Measurements from ENCODE around the gene SPTLC1. TPM values are rescaled to one million over a fixed set of nuclear protein-coding genes. Genes with fewer than 3 reads are reported as not detected.
"Not testable (repeated sequence)": the region's sequence is repeated elsewhere in the genome, so short reads cannot be mapped to it uniquely, and the experiment has no call there.

SPTLC1 gene
- total and polyA plus RNA-seq, 2 donors, result 44.3 to 49.4 TPM

DNA sequence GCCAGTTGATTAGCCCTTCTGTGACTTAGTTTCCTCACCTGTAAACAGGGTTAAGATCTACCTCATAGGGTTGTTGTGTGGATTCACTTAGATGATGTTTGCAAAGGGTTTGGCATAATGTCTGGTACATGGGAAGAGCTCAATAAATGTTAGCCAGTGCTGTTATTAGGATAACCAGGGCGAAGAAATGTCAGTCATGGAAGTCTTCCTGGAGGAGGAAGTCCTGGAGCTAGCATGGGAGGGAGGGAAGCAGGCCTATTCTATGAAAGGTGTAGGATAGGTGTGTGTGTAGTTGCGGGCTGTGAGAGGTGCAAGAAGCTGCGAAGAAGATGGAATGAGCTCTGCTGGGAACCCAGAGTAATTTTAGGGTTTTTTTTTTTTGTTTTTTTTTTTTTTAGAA lies 30.6 kb upstream of the SPTLC1 start:
- 96% methylated on average over 3 of the region's 3 CpGs for WGBS
- H3K27me3 ChIP-seq (ENCODE audit: control insufficient read depth in 2 of 2, insufficient read depth in 1 of 2, low read length in 1 of 2), result peaks cover 18 to 48% of the 10 kb centered on the region in 2 donors
- not testable (repeated sequence) for H3K4me1 ChIP-seq (ENCODE audit: control insufficient read depth in 2 of 2, insufficient read depth in 2 of 2, low read length in 2 of 2); H3K27ac ChIP-seq (ENCODE audit: low read depth in 1 of 2, low read length in 1 of 2); H3K4me3 ChIP-seq (ENCODE audit: low read length in 2 of 2); H3K9me3 ChIP-seq (ENCODE audit: control insufficient read depth in 2 of 2, insufficient read depth in 1 of 2, low read length in 1 of 2); DNase-seq (ENCODE audit: low read depth in 6 of 9, low spot score in 9 of 9); H3K36me3 ChIP-seq (ENCODE audit: control insufficient read depth in 2 of 2, insufficient read depth in 2 of 2, low read length in 1 of 2)

DNA sequence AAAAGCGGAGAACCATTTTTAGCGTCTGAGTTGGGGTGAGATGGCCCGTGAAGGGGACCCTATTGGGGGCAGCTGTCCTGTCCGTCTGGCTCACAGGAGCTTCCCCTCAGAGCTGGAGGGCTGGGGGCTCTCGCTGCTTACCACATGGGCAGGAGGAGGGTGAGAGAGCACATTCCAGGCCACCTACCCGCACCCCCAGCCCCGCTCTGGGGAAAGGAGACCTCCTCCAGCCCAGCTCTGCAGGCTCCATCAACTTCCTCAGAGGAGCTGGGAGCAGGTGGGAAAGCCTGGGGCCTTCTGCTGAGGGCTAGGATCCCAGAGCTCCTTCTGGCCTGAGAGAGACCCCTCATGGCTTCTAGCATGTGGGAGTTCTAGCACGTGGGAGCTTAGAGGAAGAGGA lies 27.1 kb upstream of the SPTLC1 start:
- H3K27me3 ChIP-seq (ENCODE audit: control insufficient read depth in 2 of 2, insufficient read depth in 1 of 2, low read length in 1 of 2), result peaks cover 22 to 54% of the 10 kb centered on the region in 2 donors
- no peaks in the 10 kb centered on the region for H3K36me3 ChIP-seq (ENCODE audit: control insufficient read depth in 2 of 2, insufficient read depth in 2 of 2, low read length in 1 of 2)
- H3K4me3 ChIP-seq (ENCODE audit: low read length in 2 of 2), result no peak overlapping the region
- H3K27ac ChIP-seq (ENCODE audit: low read depth in 1 of 2, low read length in 1 of 2), result no peak overlapping the region
- no peak for DNase-seq (ENCODE audit: low read depth in 6 of 9, low spot score in 9 of 9)
- no peaks in the 10 kb centered on the region for H3K9me3 ChIP-seq (ENCODE audit: control insufficient read depth in 2 of 2, insufficient read depth in 1 of 2, low read length in 1 of 2)
- WGBS, result 87% methylated on average over 8 of the region's 8 CpGs
- peaks cover 0 to 7% of the 10 kb centered on the region in 2 donors for H3K4me1 ChIP-seq (ENCODE audit: control insufficient read depth in 2 of 2, insufficient read depth in 2 of 2, low read length in 2 of 2)

- 19% methylated on average over 62 of the region's 62 CpGs for WGBS
- no peak overlapping the region for H3K27ac ChIP-seq (ENCODE audit: low read depth in 1 of 2, low read length in 1 of 2)
- DNase-seq (ENCODE audit: low read depth in 6 of 9, low spot score in 9 of 9), result no peak
Measured at GRCh38 chr9:92141144-92142129, 26.2 kb upstream of the SPTLC1 start.

DNA sequence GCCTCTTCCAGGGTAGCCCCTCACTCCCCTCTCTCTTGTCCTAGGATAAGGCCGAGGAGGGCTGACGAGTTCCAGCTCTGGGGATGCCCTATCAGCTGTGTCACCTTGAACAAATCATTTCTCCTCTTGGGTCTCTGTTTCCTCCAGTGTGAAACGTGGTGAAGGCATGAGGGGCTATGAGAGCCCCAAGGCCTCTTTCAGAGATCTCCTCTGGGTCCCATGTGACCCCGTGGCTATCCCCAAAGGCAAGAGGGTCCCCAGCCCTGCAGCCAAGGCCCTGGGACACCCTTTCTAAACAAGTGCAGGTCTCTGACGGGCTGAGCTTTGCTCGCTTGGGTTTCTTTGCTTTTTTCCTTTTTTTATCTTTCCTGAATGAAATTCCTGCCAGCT lies 25.5 kb upstream of the SPTLC1 start:
- H3K4me1 ChIP-seq (ENCODE audit: control insufficient read depth in 2 of 2, insufficient read depth in 2 of 2, low read length in 2 of 2), result peaks cover 0 to 7% of the 10 kb centered on the region in 2 donors
- DNase-seq (ENCODE audit: low read depth in 6 of 9, low spot score in 9 of 9), result no peak
- H3K36me3 ChIP-seq (ENCODE audit: control insufficient read depth in 2 of 2, insufficient read depth in 2 of 2, low read length in 1 of 2), result no peaks in the 10 kb centered on the region
- peaks cover 22 to 43% of the 10 kb centered on the region in 2 donors for H3K27me3 ChIP-seq (ENCODE audit: control insufficient read depth in 2 of 2, insufficient read depth in 1 of 2, low read length in 1 of 2)
- H3K4me3 ChIP-seq (ENCODE audit: low read length in 2 of 2), result no peak overlapping the region
- no peaks in the 10 kb centered on the region for H3K9me3 ChIP-seq (ENCODE audit: control insufficient read depth in 2 of 2, insufficient read depth in 1 of 2, low read length in 1 of 2)
- no peak overlapping the region for H3K27ac ChIP-seq (ENCODE audit: low read depth in 1 of 2, low read length in 1 of 2)
- WGBS, result 6% methylated on average over 6 of the region's 6 CpGs

More at GRCh38 chr9:92141144-92142129, 26.2 kb upstream of the SPTLC1 start:
- Histone ChIP-seq H3K9me3 (ENCODE audit: control insufficient read depth in 2 of 2, insufficient read depth in 1 of 2, low read length in 1 of 2) (no peaks in the 10 kb centered on the region), H3K36me3 (ENCODE audit: control insufficient read depth in 2 of 2, insufficient read depth in 2 of 2, low read length in 1 of 2) (no peaks in the 10 kb centered on the region), H3K4me1 (ENCODE audit: control insufficient read depth in 2 of 2, insufficient read depth in 2 of 2, low read length in 2 of 2) (peaks cover 0 to 7% of the 10 kb centered on the region in 2 donors), H3K4me3 (ENCODE audit: low read length in 2 of 2) (peak overlapping the region in 1 of 2 donors; percentile 20), H3K27me3 (ENCODE audit: control insufficient read depth in 2 of 2, insufficient read depth in 1 of 2, low read length in 1 of 2) (peaks cover 22 to 47% of the 10 kb centered on the region in 2 donors)

GRCh38 chr9:92140074-92140753 lies 25.0 kb upstream of the SPTLC1 start:
- H3K27ac ChIP-seq (ENCODE audit: low read depth in 1 of 2, low read length in 1 of 2), result no peak overlapping the region
- no peaks in the 10 kb centered on the region for H3K9me3 ChIP-seq (ENCODE audit: control insufficient read depth in 2 of 2, insufficient read depth in 1 of 2, low read length in 1 of 2)
- H3K4me3 ChIP-seq (ENCODE audit: low read length in 2 of 2), result no peak overlapping the region
- peaks cover 22 to 43% of the 10 kb centered on the region in 2 donors for H3K27me3 ChIP-seq (ENCODE audit: control insufficient read depth in 2 of 2, insufficient read depth in 1 of 2, low read length in 1 of 2)
- WGBS, result 22% methylated on average over 16 of the region's 16 CpGs
- no peaks in the 10 kb centered on the region for H3K36me3 ChIP-seq (ENCODE audit: control insufficient read depth in 2 of 2, insufficient read depth in 2 of 2, low read length in 1 of 2)
- peak; percentile 10 to 65 (median 37) for DNase-seq (ENCODE audit: low read depth in 6 of 9, low spot score in 9 of 9)
- peaks cover 0 to 7% of the 10 kb centered on the region in 2 donors for H3K4me1 ChIP-seq (ENCODE audit: control insufficient read depth in 2 of 2, insufficient read depth in 2 of 2, low read length in 2 of 2)

DNA sequence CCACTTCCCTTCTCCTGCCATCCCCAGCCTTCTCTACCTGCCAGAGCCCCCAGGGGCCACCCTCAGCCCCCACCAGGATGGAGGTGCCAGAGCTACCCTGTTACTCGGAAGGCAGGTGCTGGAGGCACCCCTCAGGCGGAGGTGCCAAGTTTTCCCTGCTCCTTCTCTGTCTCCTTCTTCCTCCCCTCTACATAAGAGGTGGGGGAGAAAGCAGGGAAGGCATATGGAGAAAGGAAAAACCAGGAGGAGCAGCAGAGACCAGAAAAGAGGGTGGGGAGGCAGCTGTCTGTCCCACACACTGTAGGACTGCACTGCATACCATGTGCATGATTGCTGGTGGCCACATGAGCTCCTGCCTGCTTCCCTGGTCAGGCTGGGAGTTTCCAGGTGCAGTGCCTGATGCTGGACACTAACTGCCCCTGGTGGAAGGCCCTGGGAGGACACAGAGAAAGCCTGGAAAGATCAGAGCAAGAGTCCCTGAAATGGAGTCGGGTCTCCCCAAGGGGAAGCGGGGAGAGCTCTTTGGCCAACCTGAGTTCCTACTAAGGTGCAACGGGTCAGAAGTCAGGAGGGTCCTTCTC lies 23.8 kb upstream of the SPTLC1 start:
- not testable (repeated sequence) for H3K4me1 ChIP-seq (ENCODE audit: control insufficient read depth in 2 of 2, insufficient read depth in 2 of 2, low read length in 2 of 2); H3K27ac ChIP-seq (ENCODE audit: low read depth in 1 of 2, low read length in 1 of 2); H3K36me3 ChIP-seq (ENCODE audit: control insufficient read depth in 2 of 2, insufficient read depth in 2 of 2, low read length in 1 of 2); DNase-seq (ENCODE audit: low read depth in 6 of 9, low spot score in 9 of 9); H3K9me3 ChIP-seq (ENCODE audit: control insufficient read depth in 2 of 2, insufficient read depth in 1 of 2, low read length in 1 of 2); H3K4me3 ChIP-seq (ENCODE audit: low read length in 2 of 2)
- 97% methylated on average over 5 of the region's 5 CpGs for WGBS
- peaks cover 22 to 43% of the 10 kb centered on the region in 2 donors for H3K27me3 ChIP-seq (ENCODE audit: control insufficient read depth in 2 of 2, insufficient read depth in 1 of 2, low read length in 1 of 2)

DNA sequence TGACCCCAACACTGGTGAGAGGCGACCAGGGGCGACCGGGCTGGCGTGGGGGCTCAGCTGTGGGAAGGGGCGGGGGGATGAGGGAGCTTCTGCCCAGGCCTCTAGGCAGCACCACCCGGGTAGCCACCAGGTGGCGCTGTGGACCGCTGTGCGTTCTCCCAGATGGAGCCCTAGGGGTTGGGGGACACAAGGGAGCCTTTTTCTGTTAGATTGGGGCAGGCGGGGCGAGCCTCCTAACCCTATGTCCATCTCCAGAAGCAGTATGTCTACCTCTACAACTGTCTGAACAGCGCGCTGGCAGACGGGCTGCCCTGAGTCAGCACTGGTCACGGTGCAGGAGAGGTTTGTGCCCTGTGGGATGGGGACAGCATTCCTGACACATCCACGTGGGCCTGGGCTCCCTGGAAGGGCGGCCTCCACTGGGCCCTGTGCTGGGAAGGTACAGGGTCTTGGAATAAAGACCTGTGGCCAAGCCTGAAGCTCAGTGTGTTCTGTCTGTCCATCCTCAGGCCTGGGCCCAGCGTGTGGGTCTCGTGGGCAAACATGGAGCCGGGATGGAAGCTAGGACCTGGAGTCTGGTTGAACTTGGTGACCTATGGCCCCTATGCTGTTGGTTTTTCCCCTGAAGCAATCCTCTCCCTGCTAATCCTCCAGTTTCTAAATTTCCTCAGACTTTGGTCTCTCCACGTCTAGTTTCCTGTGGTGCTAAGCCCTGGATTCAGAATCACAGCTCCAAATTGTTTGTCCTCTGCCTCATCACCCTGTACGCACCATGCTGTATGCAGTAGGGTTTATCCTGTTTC lies 23.1 kb upstream of the SPTLC1 start:
- Histone ChIP-seq H3K36me3 (ENCODE audit: control insufficient read depth in 2 of 2, insufficient read depth in 2 of 2, low read length in 1 of 2) (no peaks in the 10 kb centered on the region), H3K27me3 (ENCODE audit: control insufficient read depth in 2 of 2, insufficient read depth in 1 of 2, low read length in 1 of 2) (peaks cover 22 to 36% of the 10 kb centered on the region in 2 donors), H3K4me1 (ENCODE audit: control insufficient read depth in 2 of 2, insufficient read depth in 2 of 2, low read length in 2 of 2) (peaks cover 0 to 9% of the 10 kb centered on the region in 2 donors), H3K27ac (ENCODE audit: low read depth in 1 of 2, low read length in 1 of 2) (no peak overlapping the region), H3K9me3 (ENCODE audit: control insufficient read depth in 2 of 2, insufficient read depth in 1 of 2, low read length in 1 of 2) (no peaks in the 10 kb centered on the region), H3K4me3 (ENCODE audit: low read length in 2 of 2) (no peak overlapping the region)
- WGBS, result 48% methylated on average over 22 of the region's 22 CpGs
- DNase-seq (ENCODE audit: low read depth in 6 of 9, low spot score in 9 of 9), result peak in 8 of 9 donors; percentile 10 to 78 (median 52)

GRCh38 chr9:92136184-92136858 lies 21.1 kb upstream of the SPTLC1 start:
- peaks cover 9 to 18% of the 10 kb centered on the region in 2 donors for H3K27me3 ChIP-seq (ENCODE audit: control insufficient read depth in 2 of 2, insufficient read depth in 1 of 2, low read length in 1 of 2)
- peaks cover 0 to 9% of the 10 kb centered on the region in 2 donors for H3K4me1 ChIP-seq (ENCODE audit: control insufficient read depth in 2 of 2, insufficient read depth in 2 of 2, low read length in 2 of 2)
- no peak for DNase-seq (ENCODE audit: low read depth in 6 of 9, low spot score in 9 of 9)
- WGBS, result 89% methylated on average over 19 of the region's 19 CpGs
- no peak overlapping the region for H3K27ac ChIP-seq (ENCODE audit: low read depth in 1 of 2, low read length in 1 of 2)
- H3K36me3 ChIP-seq (ENCODE audit: control insufficient read depth in 2 of 2, insufficient read depth in 2 of 2, low read length in 1 of 2), result no peaks in the 10 kb centered on the region
- no peak overlapping the region for H3K4me3 ChIP-seq (ENCODE audit: low read length in 2 of 2)
- H3K9me3 ChIP-seq (ENCODE audit: control insufficient read depth in 2 of 2, insufficient read depth in 1 of 2, low read length in 1 of 2), result no peaks in the 10 kb centered on the region
